ENCODE measurements around the gene SLC44A1.

DNA sequence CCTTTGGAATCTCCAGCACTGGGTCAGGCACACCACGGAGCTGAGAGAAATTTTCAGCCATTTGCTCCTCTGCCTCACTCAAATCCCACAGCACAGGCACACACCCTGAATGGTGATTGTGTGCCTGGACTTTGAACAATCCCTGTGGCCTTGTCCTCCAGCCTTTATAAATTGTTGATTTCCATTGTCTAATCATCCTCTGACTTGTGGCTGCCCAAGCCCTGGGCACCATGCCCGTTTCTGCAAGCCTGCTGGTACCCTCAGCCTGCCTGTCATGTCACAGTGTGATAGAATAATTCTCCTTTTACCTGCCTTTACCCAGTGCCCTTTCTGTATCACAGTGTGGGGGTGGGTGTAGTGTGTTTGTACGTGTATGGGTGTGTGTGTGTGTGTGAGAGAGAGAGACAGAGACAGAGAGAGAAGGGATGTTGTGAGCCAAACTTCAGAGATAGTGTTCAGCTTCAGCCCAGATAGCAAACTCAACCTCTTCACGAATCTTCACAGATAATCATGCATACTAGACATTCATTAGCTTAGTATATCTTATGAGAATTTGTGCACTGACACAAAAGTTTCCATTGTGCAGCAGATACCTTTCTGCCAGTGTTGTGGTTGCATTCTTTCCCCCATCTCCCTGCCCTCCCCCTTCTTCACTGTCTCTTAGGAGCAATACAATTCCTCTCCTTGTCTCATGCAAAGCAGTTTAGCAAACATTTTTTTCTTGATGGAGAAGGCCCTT, 27.8 kb upstream of the SLC44A1 start:
- TF ChIP-seq, protein P1, sequence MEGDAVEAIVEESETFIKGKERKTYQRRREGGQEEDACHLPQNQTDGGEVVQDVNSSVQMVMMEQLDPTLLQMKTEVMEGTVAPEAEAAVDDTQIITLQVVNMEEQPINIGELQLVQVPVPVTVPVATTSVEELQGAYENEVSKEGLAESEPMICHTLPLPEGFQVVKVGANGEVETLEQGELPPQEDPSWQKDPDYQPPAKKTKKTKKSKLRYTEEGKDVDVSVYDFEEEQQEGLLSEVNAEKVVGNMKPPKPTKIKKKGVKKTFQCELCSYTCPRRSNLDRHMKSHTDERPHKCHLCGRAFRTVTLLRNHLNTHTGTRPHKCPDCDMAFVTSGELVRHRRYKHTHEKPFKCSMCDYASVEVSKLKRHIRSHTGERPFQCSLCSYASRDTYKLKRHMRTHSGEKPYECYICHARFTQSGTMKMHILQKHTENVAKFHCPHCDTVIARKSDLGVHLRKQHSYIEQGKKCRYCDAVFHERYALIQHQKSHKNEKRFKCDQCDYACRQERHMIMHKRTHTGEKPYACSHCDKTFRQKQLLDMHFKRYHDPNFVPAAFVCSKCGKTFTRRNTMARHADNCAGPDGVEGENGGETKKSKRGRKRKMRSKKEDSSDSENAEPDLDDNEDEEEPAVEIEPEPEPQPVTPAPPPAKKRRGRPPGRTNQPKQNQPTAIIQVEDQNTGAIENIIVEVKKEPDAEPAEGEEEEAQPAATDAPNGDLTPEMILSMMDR (IDR thresholded peaks at IDR 0.05), result no peak
- TF ChIP-seq POLR2A (IDR thresholded peaks at IDR 0.05) (no peak), EP300 (IDR thresholded peaks at IDR 0.05) (no peak), POLR2AphosphoS5 (IDR thresholded peaks at IDR 0.05) (no peak)

Measured in upper lobe of left lung (tissue), 4 donors.